HG03354 (cell line): ENCODE measurements around the gene NR2E1.

Experiments used
- ATAC-seq: cut with Tn5 transposase; IDR thresholded peaks from one replicate; pipeline ENCODE4 v1.9.1; 2021; ENCODE audit warnings: mild to moderate bottlenecking; ENCODE audit not compliant: unreplicated experiment, poor library complexity, severe bottlenecking

Gene NR2E1

GRCh38 chr6:108152446-108152845, 13.4 kb upstream of the NR2E1 start:
- ATAC-seq, result no peak

- ATAC-seq, result no peak
Measured at GRCh38 chr6:108156180-108156937, 9.5 kb upstream of the NR2E1 start.

DNA sequence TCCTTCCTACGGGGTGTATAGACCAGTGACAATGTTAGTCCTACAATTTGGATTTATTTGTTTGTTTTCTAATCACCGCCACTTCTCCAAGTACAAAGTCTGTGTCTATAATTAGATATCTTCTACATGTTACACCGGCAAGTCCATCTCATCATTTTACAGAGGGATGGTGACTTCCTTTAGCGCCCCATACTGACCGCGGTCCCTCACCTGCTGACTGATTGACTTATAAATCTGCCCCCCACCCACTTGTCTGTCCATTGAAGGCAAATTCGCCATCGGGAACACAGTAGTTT, 8.9 kb upstream of the NR2E1 start:
- ATAC-seq, result no peak

GRCh38 chr6:108157234-108157980, 8.4 kb upstream of the NR2E1 start:
- no peak for ATAC-seq

- no peak for ATAC-seq
Measured at GRCh38 chr6:108157981-108158525, 7.8 kb upstream of the NR2E1 start.

- no peak for ATAC-seq
Measured at GRCh38 chr6:108159981-108160380, 5.8 kb upstream of the NR2E1 start.

GRCh38 chr6:108161724-108162282, 4.0 kb upstream of the NR2E1 start:
- no peak for ATAC-seq

DNA sequence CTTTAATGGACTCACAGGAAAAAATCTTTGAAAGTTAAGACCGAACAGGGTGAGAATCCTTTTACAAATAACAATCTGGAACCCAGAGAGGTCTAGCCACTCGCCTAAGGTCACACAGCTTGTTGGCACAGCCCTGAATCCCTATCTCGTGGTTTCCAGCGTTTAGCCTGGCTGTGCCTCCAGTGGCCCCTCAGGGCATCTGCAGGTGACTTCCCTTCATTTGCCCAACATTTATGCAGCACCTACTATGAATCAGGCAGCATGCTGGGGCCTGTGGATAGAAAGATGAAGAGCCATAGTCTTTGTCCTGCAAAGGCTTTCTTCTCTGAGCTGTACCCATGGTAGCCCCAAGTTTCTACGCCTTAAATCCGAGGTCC, 2.6 kb upstream of the NR2E1 start:
- no peak for ATAC-seq

DNA sequence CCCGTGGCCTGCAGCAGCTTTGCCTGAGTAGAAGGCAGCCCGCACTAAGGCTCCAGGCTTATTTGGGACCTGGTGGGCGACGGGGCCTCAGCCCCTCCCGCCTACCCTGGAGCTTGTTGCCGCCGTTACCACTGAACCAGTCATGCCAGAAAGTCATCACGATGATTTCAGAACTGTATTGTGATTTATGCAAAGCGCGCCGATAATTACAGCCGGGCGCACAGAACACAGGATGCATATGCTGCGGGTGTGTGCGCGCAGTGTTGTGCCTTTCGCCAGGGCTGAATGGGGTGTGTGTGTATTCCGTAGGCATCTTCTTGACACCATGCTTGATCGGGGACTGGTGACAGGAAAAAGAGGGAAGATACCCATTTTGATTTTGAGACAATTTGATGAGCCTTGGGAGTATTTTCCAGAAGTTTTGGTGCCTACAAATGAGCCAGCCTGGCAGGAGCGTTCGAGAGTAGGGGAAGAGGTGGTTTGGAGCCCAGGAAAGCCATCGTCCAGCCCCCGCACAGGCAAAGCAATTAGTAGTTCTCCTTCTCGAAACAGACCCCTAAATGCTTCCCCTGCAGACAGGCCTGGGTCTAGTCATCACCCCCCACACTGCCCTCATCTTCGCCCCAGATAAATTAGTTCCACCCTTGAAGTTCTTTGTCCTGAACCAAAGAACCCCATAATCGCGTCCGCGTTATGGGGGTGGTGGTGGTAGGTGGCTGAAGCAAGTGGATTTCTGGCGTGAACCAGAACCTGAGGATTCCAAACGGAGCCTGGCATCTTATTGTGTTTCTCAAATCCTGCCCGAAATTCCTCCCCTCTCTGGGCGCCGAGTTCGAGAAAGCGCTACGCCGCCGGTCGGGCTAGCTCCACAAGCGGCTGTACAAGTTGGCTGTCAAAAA, 1.9 kb upstream of the NR2E1 start:
- ATAC-seq, result no peak

GRCh38 chr6:108164543-108164814, 1.3 kb upstream of the NR2E1 start:
- no peak for ATAC-seq

DNA sequence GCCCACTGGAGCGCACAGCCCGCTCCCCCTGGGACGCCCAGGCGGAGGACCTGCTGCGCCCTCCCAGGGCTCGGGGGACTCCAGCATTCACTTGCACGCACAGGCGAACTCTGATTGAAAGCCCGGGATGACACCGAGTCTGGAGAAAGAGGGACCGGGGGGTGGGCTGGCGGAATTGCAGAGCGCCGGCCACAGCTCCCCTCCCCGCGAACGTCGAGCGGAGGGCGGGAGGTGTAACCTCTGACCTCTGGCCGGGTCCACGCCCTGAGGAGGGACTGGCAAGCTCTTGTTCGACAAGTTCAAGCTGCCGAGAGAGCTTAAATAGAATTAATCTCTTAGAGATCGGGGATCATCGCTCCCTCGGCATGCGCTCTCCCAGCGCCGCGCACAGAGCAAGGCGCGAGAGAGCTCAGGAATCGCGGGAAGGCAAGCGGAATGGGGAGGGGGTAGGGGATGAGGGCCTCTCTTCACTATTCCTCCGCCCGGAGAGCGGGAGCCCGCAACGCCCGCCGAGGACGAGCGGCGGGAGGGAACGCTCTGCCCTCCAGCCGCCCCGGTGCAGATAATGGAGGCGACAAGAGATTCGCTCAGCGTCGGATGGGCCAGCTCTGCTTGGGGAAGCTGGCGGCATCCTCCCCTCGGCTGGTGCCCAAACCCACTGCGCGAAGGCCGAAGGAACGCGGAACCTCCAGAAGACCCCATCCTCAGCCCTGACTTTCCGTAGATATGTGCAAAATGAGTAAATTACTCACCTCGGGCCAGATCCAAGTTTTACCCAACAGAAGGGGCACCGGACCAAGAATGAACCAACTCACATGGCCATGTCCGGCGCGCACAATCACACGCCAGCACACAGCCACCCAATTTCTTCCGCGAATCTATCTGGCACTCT, 761 bp upstream of the NR2E1 start:
- ATAC-seq, result no peak

GRCh38 chr6:108166664-108167448, 1.0 kb downstream of the NR2E1 start:
- no peak for ATAC-seq

DNA sequence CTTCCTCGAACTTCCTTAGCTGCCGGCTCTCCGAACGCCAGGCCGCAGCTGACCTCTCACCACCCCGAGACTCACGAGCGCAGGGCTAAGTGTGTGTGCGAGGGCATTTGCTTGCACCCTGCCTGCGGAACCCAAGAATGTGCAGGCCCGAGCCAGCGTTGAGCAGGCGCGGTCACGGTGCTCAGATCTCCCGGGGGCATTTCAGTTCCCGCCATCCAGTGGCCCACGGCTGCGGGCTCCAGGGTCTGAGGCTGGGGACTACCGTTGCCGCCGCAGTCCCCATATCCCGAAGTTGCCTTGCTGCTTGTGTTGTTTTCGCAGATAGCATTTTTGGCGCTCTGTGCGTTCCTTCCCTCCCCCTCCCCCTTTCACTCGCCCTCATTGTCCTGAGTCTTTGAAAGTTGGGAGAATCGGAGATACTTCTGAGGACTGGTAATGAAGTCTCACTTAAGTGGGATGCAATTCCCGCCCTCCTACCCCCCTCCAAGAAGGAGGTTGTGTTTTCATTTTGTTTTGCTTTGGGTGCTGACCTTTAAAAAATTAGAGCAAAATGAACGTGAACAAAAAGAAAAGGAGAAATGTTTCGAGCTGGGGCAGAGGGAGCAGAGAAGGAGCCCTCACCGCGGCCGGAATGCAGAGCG, 1.7 kb downstream of the NR2E1 start:
- ATAC-seq, result no peak

DNA sequence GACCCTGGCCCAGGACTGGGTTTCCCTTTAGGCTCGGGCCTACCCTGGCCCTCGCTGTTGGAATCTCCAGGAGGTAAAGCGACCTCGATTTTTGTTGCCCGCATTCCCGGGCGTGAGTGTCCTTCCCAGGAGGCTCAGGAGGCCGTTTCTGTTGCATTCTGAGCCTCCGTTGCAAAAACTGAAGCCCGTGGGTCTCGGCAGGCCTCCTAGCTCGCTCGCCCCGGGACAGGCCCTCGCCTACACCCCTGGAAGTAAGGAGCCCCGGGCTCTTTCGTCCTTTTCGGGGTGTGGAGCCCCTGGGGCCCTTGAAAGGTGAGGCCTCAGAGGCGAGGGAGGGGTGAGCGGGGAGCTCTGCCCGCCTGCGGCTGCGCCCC, 2.3 kb downstream of the NR2E1 start:
- no peak for ATAC-seq

- ATAC-seq, result no peak
Measured at GRCh38 chr6:108168501-108169463, 3.0 kb downstream of the NR2E1 start.

GRCh38 chr6:108169464-108170331, 3.9 kb downstream of the NR2E1 start:
- no peak for ATAC-seq
